OCI-LY3 (cell line): Measurements from ENCODE around the gene ATXN7.

Experiments
- EZH2phosphoT487 ChIP-seq: fragments of 200-600 bp; shearing (Covaris generic); IDR thresholded peaks from 2 replicates; pipeline ENCODE4 v1.6.1; 2018; ENCODE audit warnings: antibody characterized with exemption, mixed run types, low read depth
- TF ChIP-seq, protein P1 (sequence below): fragments of 200-600, 300-600 bp; sonication (generic); IDR thresholded peaks from 2 replicates; pipeline ENCODE4 v1.5.1; 2014; ENCODE audit warnings: antibody characterized with exemption, low read length, low read depth

DNA sequence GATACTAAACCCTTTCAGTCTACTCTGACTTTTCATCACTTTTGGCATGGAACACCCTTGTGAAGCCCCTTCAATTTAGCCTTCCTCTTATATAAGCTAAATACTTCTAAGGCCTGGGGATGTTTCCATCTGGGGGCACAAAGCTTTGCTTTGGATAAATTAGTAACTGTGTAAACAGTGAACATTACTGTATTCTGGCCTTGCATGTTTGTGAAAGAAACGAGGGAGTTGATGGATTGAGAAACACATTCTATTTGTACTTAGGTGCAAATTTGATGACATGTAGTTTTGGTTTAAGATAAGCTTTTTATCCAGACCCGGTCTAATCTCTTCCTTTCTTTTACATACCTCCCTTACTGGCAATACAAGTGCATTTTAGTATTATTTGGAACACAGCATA is 139.9 kb downstream of the ATXN7 start:
- TF ChIP-seq, protein P1, sequence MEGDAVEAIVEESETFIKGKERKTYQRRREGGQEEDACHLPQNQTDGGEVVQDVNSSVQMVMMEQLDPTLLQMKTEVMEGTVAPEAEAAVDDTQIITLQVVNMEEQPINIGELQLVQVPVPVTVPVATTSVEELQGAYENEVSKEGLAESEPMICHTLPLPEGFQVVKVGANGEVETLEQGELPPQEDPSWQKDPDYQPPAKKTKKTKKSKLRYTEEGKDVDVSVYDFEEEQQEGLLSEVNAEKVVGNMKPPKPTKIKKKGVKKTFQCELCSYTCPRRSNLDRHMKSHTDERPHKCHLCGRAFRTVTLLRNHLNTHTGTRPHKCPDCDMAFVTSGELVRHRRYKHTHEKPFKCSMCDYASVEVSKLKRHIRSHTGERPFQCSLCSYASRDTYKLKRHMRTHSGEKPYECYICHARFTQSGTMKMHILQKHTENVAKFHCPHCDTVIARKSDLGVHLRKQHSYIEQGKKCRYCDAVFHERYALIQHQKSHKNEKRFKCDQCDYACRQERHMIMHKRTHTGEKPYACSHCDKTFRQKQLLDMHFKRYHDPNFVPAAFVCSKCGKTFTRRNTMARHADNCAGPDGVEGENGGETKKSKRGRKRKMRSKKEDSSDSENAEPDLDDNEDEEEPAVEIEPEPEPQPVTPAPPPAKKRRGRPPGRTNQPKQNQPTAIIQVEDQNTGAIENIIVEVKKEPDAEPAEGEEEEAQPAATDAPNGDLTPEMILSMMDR = no peak
- no peak for TF ChIP-seq EZH2phosphoT487
